Ovary (tissue), 3 donors: ENCODE data around the gene ZBTB25.

Source experiments
- CTCF ChIP-seq, 3 donors: fragments of 450-650 bp in 2 of 3; fragments of 200-600 bp in 1 of 3; IDR thresholded peaks; one replicate each; pipeline versions ENCODE4 v1.5.1 to v1.8.0; 2016 to 2022; ENCODE audit warnings: antibody characterized with exemption in 3 of 3, mild to moderate bottlenecking in 1 of 3
- EP300 ChIP-seq: sonication (generic); formaldehyde crosslinking; IDR thresholded peaks from one replicate; pipeline ENCODE4 v1.6.1; 2017; ENCODE audit warnings: antibody characterized with exemption
- POLR2A ChIP-seq: fragments of 450-650 bp; IDR thresholded peaks from one replicate; pipeline ENCODE4 v1.6.1; 2017; ENCODE audit warnings: antibody characterized with exemption, mild to moderate bottlenecking, moderate library complexity
- donor health status: DM: no; HTN: no; CAD: no.

DNA sequence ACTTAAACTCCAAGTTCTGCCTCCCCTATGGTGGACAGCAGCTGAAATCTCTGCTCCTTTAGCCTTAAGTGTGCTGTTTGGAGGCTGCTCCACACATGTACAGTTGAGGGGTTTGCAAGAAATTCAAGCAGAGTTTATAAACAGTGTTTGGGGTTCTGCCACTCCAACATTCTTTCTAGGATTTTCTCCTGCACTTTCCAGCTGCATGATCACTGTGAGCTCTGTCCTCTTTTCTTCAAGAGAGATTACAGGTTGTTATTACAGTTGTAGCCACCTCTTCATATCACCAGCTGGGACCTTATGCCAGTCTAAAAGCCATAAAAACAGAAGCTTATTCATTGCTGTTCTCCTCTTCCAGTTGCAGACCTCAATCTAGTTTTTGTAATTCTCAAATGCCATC, 8.4 kb downstream of the ZBTB25 start:
- TF ChIP-seq POLR2A (no peak), EP300 (no peak), CTCF (IDR thresholded peaks at IDR 0.05) (no peak)
